Epithelial cell of umbilical artery (primary cell): ENCODE results near the gene VAMP8. TPM values are rescaled to one million over a fixed set of nuclear protein-coding genes. Genes with fewer than 3 reads are reported as not detected.

Source experiments
- total RNA-seq: library from RNA; depleted of rRNA; stranded (reverse); fragments of >200 nt; gene quantifications from 2 replicates; pipeline ENCODE4 v1.2.3, GENCODE V29; 2014

The VAMP8 gene
- 34.1 and 83.1 TPM in 2 replicates for total RNA-seq

DNA sequence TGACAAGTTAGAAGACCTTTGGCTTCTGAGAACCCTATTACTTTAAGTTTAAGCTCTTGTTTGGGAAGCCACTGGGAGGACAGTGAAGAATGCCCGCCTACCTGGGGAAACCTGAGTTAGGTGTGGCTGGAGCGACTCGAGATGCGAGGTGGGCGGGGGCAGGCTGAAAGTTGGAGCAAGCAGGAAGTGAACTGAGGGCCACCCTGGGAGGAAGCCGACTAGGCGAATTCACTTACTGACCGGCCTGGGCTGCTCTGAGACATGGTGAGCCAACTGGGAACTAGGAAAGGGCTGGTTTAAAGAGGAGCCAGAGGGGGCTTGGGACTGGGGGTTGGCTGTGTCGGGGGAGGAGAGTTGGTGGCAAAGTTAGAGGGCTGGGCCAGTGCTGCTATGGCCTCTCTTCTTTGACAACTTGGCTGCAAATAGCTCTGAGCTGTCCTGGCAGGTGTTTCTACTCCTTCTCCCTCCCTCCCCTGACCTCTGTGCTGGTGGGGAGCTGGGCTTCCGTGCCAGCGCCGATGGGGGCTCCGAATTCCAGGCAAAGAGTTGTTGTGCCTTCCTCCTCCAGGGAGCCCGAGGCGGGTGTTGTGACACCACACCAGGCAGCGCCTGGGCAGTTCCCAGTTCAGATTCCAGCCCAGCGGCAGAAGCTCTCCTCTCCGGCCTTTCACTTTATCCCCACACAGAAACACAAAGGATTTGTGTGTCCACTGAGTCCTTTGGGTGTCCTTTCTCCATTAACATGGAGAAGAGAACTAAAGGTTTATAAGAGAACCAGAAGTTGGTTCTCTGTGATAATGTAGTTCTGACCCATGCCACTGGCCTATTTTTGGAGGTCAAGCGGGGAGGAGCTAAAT lies at the start of gene VAMP8:
VAMP8 (plus strand) TSS at position 201 of the 857 bp plus-strand sequence; CDS start at position 262, 61 bp downstream.

DNA sequence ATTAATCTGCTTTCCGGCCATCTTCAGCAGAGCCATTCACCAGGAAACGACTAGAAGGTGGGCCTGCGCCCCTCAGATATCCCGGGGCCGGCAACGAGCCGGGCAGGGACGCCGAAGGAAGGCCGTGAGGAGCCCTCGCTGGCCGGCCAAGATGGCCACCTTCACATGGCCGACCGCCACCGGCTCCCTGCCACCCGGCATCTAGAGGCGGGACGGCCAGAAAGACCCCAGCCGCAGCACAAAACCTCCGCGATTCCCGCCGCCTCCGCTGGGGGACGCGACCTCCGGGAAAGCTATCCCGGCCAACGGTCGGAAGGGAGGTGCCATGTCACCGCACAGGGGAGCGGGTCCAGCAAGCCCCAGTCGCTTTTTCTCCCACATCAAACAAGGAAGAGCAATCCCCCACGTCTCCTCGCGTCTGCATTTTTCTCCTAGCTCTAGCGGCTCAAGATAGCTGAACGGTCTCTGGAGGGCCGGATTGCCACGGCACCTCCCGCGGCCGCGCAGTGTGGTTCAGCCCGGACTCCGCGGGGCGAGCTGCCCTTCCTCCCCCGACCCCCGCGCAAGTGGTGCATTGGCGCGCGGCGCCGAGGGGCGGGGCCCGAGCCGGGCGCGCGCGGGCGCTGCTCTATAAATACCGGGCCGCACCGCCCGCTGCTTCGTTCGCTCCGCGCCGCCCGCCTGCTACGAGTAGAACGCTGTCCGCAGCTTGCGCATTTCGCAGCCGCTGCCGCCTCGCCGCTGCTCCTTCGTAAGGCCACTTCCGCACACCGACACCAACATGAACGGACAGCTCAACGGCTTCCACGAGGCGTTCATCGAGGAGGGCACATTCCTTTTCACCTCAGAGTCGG lies 38.7 kb upstream of the VAMP8 start, which contains the start of gene MAT2A:
MAT2A (plus strand) TSS at position 662 of the 854 bp plus-strand sequence; CDS start at position 782, 120 bp downstream.

DNA sequence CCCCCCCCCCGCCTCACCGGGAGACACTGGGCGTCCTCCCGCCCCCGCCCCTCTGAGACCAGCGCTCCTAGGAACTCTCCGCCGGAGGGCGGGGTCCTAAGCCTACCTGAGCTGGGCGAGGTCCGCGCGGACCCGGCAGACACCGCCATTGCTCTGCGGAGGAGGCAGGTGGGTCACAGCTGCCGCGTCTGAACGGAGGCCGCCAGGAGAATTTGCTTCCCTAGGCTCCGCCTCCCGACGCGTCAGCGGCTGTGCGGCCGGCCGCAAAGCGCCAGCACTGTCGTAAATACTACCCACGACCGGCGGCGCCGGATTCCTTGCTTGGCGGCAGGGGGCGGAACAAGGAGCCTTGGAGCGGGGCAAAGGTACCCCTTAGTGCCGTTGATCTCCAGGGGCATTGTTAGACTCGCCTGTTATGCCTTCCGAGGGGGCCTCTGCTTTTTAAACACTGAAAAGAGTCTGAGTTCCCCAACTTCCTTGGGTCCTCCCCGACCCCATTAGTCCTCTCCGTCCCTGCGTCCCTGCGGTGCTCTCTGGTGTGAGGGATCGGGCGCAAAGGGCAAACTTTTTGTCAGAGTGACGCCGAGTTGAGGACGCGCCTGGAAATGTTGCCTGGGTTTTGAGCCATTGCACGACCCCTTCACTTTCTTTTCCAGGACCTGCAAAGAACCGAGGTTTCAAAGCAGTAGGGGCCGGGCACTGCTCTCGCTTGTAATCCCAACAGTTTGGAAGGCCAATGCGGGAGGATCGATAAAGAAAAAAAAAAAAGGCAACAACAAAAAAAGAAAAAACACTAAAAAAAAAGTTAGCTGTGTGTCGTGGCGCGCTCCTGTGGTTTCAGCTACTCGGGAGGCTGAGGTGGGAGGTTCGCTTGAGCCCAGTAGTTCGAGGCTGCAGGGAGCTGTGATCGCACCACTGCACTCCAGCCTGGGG lies 15.8 kb upstream of the VAMP8 start, which contains the start of gene GGCX:
GGCX (minus strand) TSS at position 214 of the 933 bp plus-strand sequence; CDS start at position 149, 65 bp downstream.

GRCh38 chr2:85584354-85584856 lies 7.0 kb downstream of the VAMP8 start, which contains the start of gene VAMP5:
VAMP5 (plus strand) TSS chr2:85584431; CDS start chr2:85584491, 60 bp downstream.

GRCh38 chr2:85595301-85596025 lies 18.1 kb downstream of the VAMP8 start, which contains the start of gene RNF181:
RNF181 (plus strand) TSS chr2:85595745; CDS start chr2:85595764, 19 bp downstream.

GRCh38 chr2:85602476-85603234 lies 25.3 kb downstream of the VAMP8 start, which contains the start of gene TMEM150A:
TMEM150A (minus strand) TSS chr2:85602698; CDS start chr2:85601948, 750 bp downstream.

DNA sequence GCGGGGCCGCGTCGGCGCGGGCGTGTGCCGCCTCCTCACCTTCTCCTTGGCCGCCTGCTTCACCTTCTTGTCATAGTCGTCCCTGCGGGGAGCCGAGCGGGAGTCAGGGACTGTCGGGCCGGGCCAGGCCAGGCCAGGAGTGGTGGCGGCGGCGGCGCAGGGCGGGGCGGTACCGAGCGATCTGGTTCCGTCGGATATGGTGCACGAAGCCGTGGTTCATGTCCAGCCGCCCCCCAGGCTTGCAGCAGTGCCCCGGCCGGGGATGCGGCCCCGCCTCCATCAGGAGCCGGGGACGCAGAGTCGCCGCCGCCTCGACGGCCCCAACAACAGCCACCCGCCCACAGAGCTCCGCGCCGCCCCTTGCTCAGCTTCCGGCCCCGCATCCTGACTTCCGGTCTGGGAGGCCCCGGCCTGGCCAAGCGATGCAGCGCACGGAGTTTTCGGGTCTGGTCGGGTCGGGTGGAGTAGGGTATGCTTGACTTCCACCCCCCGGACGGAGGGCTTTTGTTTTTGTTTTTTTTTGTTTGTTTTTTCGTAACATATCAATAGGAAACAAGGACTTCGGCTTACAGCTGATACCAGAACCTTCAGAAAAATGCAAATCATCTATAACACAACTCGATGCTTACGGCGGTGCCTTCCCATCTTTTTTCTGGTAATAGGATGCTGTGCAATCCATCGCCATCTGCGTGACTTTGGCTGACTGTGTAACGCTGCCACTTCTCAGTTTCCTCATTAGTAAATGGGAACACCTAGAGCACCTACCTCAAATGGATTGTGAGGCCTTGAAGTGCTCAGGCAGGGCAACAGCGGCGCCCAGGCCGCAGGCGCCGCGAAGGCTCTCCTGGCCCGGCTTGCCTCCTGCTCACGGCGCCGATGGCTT lies 34.6 kb downstream of the VAMP8 start, which contains the start of gene C2orf68:
C2orf68 (minus strand) TSS at position 362 of the 883 bp plus-strand sequence; CDS start at position 280, 82 bp downstream.

Other genes starting within 250 kb of the VAMP8 start
- gene TGOLN2, start 249.6 kb upstream of the VAMP8 start, total RNA-seq = 95.2 and 110 TPM in 2 replicates
- 43.6 and 54.6 TPM in 2 replicates for gene RETSAT, start 223.1 kb upstream of the VAMP8 start, total RNA-seq
- gene ELMOD3, start 222.8 kb upstream of the VAMP8 start, total RNA-seq = 10.7 and 14.3 TPM in 2 replicates
- 39.7 and 40.9 TPM in 2 replicates for gene CAPG, start 167.2 kb upstream of the VAMP8 start, total RNA-seq
- 0.30 and 0.32 TPM in 2 replicates for gene SH2D6, start 158.9 kb upstream of the VAMP8 start, total RNA-seq
- 80.9 and 102 TPM in 2 replicates for gene MAT2A, start 38.4 kb upstream of the VAMP8 start, total RNA-seq
- gene GGCX, start 16.1 kb upstream of the VAMP8 start, total RNA-seq = 38.0 and 50.6 TPM in 2 replicates
- gene VAMP5, start 6.8 kb downstream of the VAMP8 start, total RNA-seq = 80.7 and 81.9 TPM in 2 replicates
- 278 and 302 TPM in 2 replicates for gene RNF181, start 18.2 kb downstream of the VAMP8 start, total RNA-seq
- 7.1 and 7.4 TPM in 2 replicates for gene TMEM150A, start 25.1 kb downstream of the VAMP8 start, total RNA-seq
- 14.9 and 15.3 TPM in 2 replicates for gene C2orf68, start 34.5 kb downstream of the VAMP8 start, total RNA-seq
- 47.7 and 62.0 TPM in 2 replicates for gene USP39, start 38.6 kb downstream of the VAMP8 start, total RNA-seq
- gene SFTPB, start 90.6 kb downstream of the VAMP8 start, total RNA-seq = not detected in 2 replicates
- gene GNLY, start 116.8 kb downstream of the VAMP8 start, total RNA-seq = not detected in 2 replicates
- gene ATOH8, start 176.4 kb downstream of the VAMP8 start, total RNA-seq = 4.0 and 5.8 TPM in 2 replicates